Measurements from ENCODE around the gene COX5A. TPM values are rescaled to one million over a fixed set of nuclear protein-coding genes. Genes with fewer than 3 reads are reported as not detected.

The COX5A gene
- total and polyA plus RNA-seq, 2 experiments from 2014 or later: 190 to 885 TPM

GRCh38 chr15:74951006-74951405 lies 13.1 kb upstream of the COX5A start:
- no peak overlapping the region for H3K4me2 ChIP-seq
- no peak overlapping the region for H3K27ac Mint-ChIP-seq
- peaks cover 30% of the 10 kb centered on the region for H3K4me1 Mint-ChIP-seq
- H3K9me3 Mint-ChIP-seq: no peaks in the 10 kb centered on the region; the same call in 1 of the 3 replicates
- peaks cover 13% of the 10 kb centered on the region for H4K20me1 ChIP-seq (replicated peaks; ENCODE audit: insufficient read depth)
- no peak for ATAC-seq
- H3K36me3 Mint-ChIP-seq (ENCODE audit: low read depth): peaks cover 7% of the 10 kb centered on the region; the same call in 2 of the 3 replicates
- H3F3A ChIP-seq (replicated peaks; ENCODE audit: low read depth): no peaks in the 10 kb centered on the region; the same call in 1 of the 2 replicates
- H3K27me3 ChIP-seq (ENCODE audit: insufficient read depth): peaks cover 17% of the 10 kb centered on the region
- no peaks in the 10 kb centered on the region for H3K9me2 ChIP-seq (ENCODE audit: insufficient read depth)
- no peak overlapping the region for H3K27ac ChIP-seq (ENCODE audit: low read depth)
- no peak for DNase-seq (ENCODE audit: low spot score)
- H3K4me3 Mint-ChIP-seq: no peak overlapping the region; the same call in 2 of the 3 replicates
- H3K27me3 Mint-ChIP-seq (ENCODE audit: insufficient read depth, low read depth, poor library complexity): peaks cover 26% of the 10 kb centered on the region
- H2AFZ ChIP-seq: no peak overlapping the region
- H3K36me3 ChIP-seq (ENCODE audit: insufficient read depth): no peaks in the 10 kb centered on the region
- peaks cover 12% of the 10 kb centered on the region for H3K79me2 ChIP-seq (replicated peaks; ENCODE audit: insufficient read depth)
- no peak overlapping the region for H3K4me3 ChIP-seq
- TF ChIP-seq ZNF114 (CRISPR knock-in tag; IDR thresholded peaks at IDR 0.05) (no peak), REST (IDR thresholded peaks at IDR 0.05; ENCODE audit: unreplicated experiment) (no peak), ETS1 (IDR thresholded peaks at IDR 0.05) (no peak), CREB1 (CRISPR knock-in tag; IDR thresholded peaks at IDR 0.05; ENCODE audit: low read depth) (no peak), EZH2 (IDR thresholded peaks at IDR 0.05; ENCODE audit: low read depth, unreplicated experiment) (no peak), STAT1 (IDR thresholded peaks at IDR 0.05; ENCODE audit: unreplicated experiment) (no peak), ZNF462 (CRISPR knock-in tag; IDR thresholded peaks at IDR 0.05) (no peak), EZH2phosphoT487 (IDR thresholded peaks at IDR 0.05; ENCODE audit: unreplicated experiment) (no peak), NANOG (IDR thresholded peaks at IDR 0.05; ENCODE audit: borderline replicate concordance) (no peak), ZNF331 (CRISPR knock-in tag; IDR thresholded peaks at IDR 0.05; ENCODE audit: low read depth) (no peak), POLR2AphosphoS5 (IDR thresholded peaks at IDR 0.05; ENCODE audit: low read depth) (no peak), CTCF (conservative IDR thresholded peaks at IDR 0.05; ENCODE audit: low read depth in 2 of 2) (no peak), JUNB (IDR thresholded peaks at IDR 0.05; ENCODE audit: unreplicated experiment) (no peak)
- H3K4me1 ChIP-seq (ENCODE audit: insufficient read depth): peaks cover 22% of the 10 kb centered on the region
